AG08396 (cell line): ENCODE data around the gene ERCC6L.
A peak's percentile ranks its signal among the peaks of the same experiment; 100 is the strongest.

Experiments used
- DNase-seq: peaks from one replicate; pipeline ENCODE4 v3.0.0; 2012; ENCODE audit warnings: low spot score, mixed read lengths

ERCC6L gene

GRCh38 chrX:72238721-72239475 lies at the start of gene ERCC6L:
TSS of gene ERCC6L (minus strand) at chrX:72239027. CDS start at chrX:72238911, 116 bp downstream.
- peak; percentile 94 for DNase-seq

- DNase-seq = no peak
Measured at GRCh38 chrX:72282302-72282701, 43.5 kb upstream of the ERCC6L start.

- no peak for DNase-seq
Measured at GRCh38 chrX:72280321-72280845, 41.6 kb upstream of the ERCC6L start.

GRCh38 chrX:72276478-72276953 lies 37.7 kb upstream of the ERCC6L start:
- no peak for DNase-seq

- DNase-seq = no peak
Measured at GRCh38 chrX:72274526-72274925, 35.7 kb upstream of the ERCC6L start.

GRCh38 chrX:72273718-72274117 lies 34.9 kb upstream of the ERCC6L start:
- DNase-seq = no peak

- no peak for DNase-seq
Measured at GRCh38 chrX:72272868-72273267, 34.0 kb upstream of the ERCC6L start.

GRCh38 chrX:72271812-72272211 lies 33.0 kb upstream of the ERCC6L start:
- DNase-seq = no peak

GRCh38 chrX:72271091-72271788 lies 32.4 kb upstream of the ERCC6L start:
- DNase-seq = no peak

- DNase-seq = no peak
Measured at GRCh38 chrX:72270316-72270866, 31.6 kb upstream of the ERCC6L start.

GRCh38 chrX:72269671-72270251 lies 30.9 kb upstream of the ERCC6L start:
- DNase-seq = no peak

- peak; percentile 64 for DNase-seq
Measured at GRCh38 chrX:72268597-72269365, 30.0 kb upstream of the ERCC6L start.

GRCh38 chrX:72265263-72265662 lies 26.4 kb upstream of the ERCC6L start:
- no peak for DNase-seq

GRCh38 chrX:72262077-72262476 lies 23.2 kb upstream of the ERCC6L start:
- DNase-seq = no peak

- DNase-seq = no peak
Measured at GRCh38 chrX:72260448-72260847, 21.6 kb upstream of the ERCC6L start.

- peak; percentile 80 for DNase-seq
Measured at GRCh38 chrX:72258174-72258573, 19.3 kb upstream of the ERCC6L start.

GRCh38 chrX:72255864-72256263 lies 17.0 kb upstream of the ERCC6L start:
- no peak for DNase-seq

- DNase-seq = no peak
Measured at GRCh38 chrX:72255445-72255844, 16.6 kb upstream of the ERCC6L start.

- DNase-seq = no peak
Measured at GRCh38 chrX:72254816-72255215, 16.0 kb upstream of the ERCC6L start.

GRCh38 chrX:72253686-72254085 lies 14.9 kb upstream of the ERCC6L start:
- no peak for DNase-seq

GRCh38 chrX:72247206-72247942 lies 8.5 kb upstream of the ERCC6L start:
- DNase-seq = no peak
